ENCODE measurements around the gene PCNX3. TPM values are rescaled to one million over a fixed set of nuclear protein-coding genes. Genes with fewer than 3 reads are reported as not detected.
A peak's percentile ranks its signal among the peaks of the same experiment; 100 is the strongest.

Gene PCNX3
- total RNA-seq, 1 experiment from 2014 or later, result 50.4 TPM

- ChIA-PET RAD21 (ENCODE audit: low non-redundant PET in 1 of 2, low total read pairs in 2 of 2, uncharacterized antibody in 2 of 2, unreplicated experiment in 2 of 2) (no interaction called here), POLR2A (no interaction called here), CTCF (interaction anchor here (0.5 kb wide), 1 partner anchor 73 kb away, joined by 3 read pairs; no protein-coding TSS in a partner anchor)
- Histone ChIP-seq H3K79me2 (ENCODE audit: insufficient read depth, low read length) (peaks cover 73% of the 10 kb centered on the region), H2AFZ (ENCODE audit: low read depth, low read length, poor library complexity, severe bottlenecking) (no peak overlapping the region), H4K20me1 (ENCODE audit: insufficient read depth) (no peaks in the 10 kb centered on the region), H3K27me3 (ENCODE audit: insufficient read depth, low read length) (no peaks in the 10 kb centered on the region), H3K4me2 (ENCODE audit: low read length) (peak overlapping the region; percentile 67), H3K4me1 (ENCODE audit: control insufficient read depth in 1 of 2, insufficient read depth in 2 of 2, low read length in 2 of 2) (peaks cover 10 to 56% of the 10 kb centered on the region in 2 experiments), H3K4me3 (replicated peaks in 1 of 2; ENCODE audit: low read depth in 1 of 2, low read length in 2 of 2) (peak overlapping the region; percentile 64 to 98), H3K9me2 (ENCODE audit: insufficient read depth) (no peaks in the 10 kb centered on the region), H3K9me3 (ENCODE audit: control insufficient read depth in 1 of 2, insufficient read depth in 1 of 2, low read depth in 1 of 2, low read length in 2 of 2) (no peaks in the 10 kb centered on the region), H3K36me3 (ENCODE audit: control insufficient read depth in 1 of 2, insufficient read depth in 2 of 2, low read length in 2 of 2) (peaks cover 7 to 17% of the 10 kb centered on the region in 2 experiments; a peak in 2 of 4 replicates), H3K9ac (ENCODE audit: low read length) (peak overlapping the region; percentile 84), H3K27ac (ENCODE audit: low read depth, low read length) (peak overlapping the region; percentile 78)
- no peak for DNase-seq (ENCODE audit: low read depth, low spot score)
- TF ChIP-seq POLR2AphosphoS5 (IDR thresholded peaks at IDR 0.05; ENCODE audit: low read depth, low read length), result no peak
- no peak for TF ChIP-seq EZH2phosphoT487 (IDR thresholded peaks at IDR 0.05; ENCODE audit: borderline replicate concordance)
- TF ChIP-seq, protein P1, sequence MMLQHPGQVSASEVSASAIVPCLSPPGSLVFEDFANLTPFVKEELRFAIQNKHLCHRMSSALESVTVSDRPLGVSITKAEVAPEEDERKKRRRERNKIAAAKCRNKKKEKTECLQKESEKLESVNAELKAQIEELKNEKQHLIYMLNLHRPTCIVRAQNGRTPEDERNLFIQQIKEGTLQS (IDR thresholded peaks at IDR 0.05), result no peak
- no peak for TF ChIP-seq ZNF274 (IDR thresholded peaks at IDR 0.05; ENCODE audit: low read depth, low read length)
- ATAC-seq, result no peak; the same call in 1 of the 2 replicates
- TSS peak; percentile 69 for BruUV-seq (replicated peaks)
- intact Hi-C loops (cut with micrococcal nuclease), result no loop called here
Observed at GRCh38 chr11:65613091-65613928, 2.3 kb upstream of the PCNX3 start.

DNA sequence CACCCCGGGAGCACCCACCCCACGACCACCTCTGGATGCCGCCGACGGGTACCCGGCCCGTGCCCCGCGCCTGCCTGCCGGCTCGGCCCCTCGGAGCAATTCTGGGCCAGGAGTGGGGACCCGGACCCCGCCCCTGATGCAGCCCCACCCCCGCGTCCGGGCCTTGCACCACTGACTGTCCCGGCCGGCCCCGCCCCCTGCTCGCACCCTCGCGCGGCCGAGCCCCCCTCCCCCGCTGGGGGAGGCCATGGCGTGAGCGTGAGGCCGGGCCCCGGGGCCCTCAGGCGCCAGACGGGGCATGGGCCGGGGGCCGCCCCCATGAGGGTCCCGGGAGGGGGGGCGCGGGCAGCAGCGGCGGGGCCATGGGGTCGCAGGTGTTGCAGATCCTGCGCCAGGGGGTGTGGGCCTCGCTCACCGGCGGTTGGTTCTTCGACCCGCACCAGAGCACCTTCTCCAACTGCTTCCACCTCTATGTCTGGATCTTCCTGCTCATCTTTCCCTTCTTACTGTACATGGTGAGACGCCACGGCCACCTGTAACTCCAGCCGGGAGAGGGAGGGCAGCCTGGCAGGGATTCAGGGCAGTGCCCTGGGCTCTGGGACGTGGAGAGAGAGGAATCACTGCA lies 486 bp downstream of the PCNX3 start:
- no peaks in the 10 kb centered on the region for H3K9me2 ChIP-seq (ENCODE audit: insufficient read depth)
- CTCF ChIA-PET, result interaction anchor here (1.0 to 1.5 kb wide), 8 partner anchors 10 to 269 kb away, joined by 3 to 15 read pairs (median 6); partner anchors contain the start of genes FAM89B, MUS81 and SIPA1
- H3K4me1 ChIP-seq (ENCODE audit: control insufficient read depth in 1 of 2, insufficient read depth in 2 of 2, low read length in 2 of 2), result peaks cover 10 to 37% of the 10 kb centered on the region in 2 experiments
- RAD21 ChIA-PET (ENCODE audit: low non-redundant PET in 1 of 2, low total read pairs in 2 of 2, uncharacterized antibody in 2 of 2, unreplicated experiment in 2 of 2), result interaction anchor here in 1 of 2 experiments (1.2 kb wide), 1 partner anchor 96 kb away, joined by 3 read pairs; the partner anchor contains the start of gene KAT5
- H3K4me2 ChIP-seq (ENCODE audit: low read length), result peak overlapping the region; percentile 90
- BruUV-seq (replicated peaks), result no TSS peak
- H3K79me2 ChIP-seq (ENCODE audit: insufficient read depth, low read length), result peaks cover 68% of the 10 kb centered on the region
- peak overlapping the region; percentile 86 for H3K27ac ChIP-seq (ENCODE audit: low read depth, low read length)
- no peaks in the 10 kb centered on the region for H4K20me1 ChIP-seq (ENCODE audit: insufficient read depth)
- peak overlapping the region; percentile 85 for H3K9ac ChIP-seq (ENCODE audit: low read length)
- H3K4me3 ChIP-seq (replicated peaks in 1 of 2; ENCODE audit: low read depth in 1 of 2, low read length in 2 of 2), result peak overlapping the region; percentile 73 to 86
- H3K36me3 ChIP-seq (ENCODE audit: control insufficient read depth in 1 of 2, insufficient read depth in 2 of 2, low read length in 2 of 2), result peaks cover 19 to 27% of the 10 kb centered on the region in 2 experiments; a peak in 3 of 4 replicates
- POLR2A ChIA-PET, result interaction anchor here (0.7 to 1.8 kb wide), 14 partner anchors 9 to 275 kb away, joined by 3 to 11 read pairs (median 5); partner anchors contain the start of genes CCDC85B, CFL1, NEAT1 and RELA
- intact Hi-C loops (cut with micrococcal nuclease), result loop anchor here (1.0 to 2.0 kb wide), 2 partner anchors 39 to 243 kb away; partner anchors contain the start of gene EHBP1L1
- no peaks in the 10 kb centered on the region for H3K27me3 ChIP-seq (ENCODE audit: insufficient read depth, low read length)
- TF ChIP-seq ZFX (IDR thresholded peaks at IDR 0.05) (peak; percentile 69; the same call in 1 of the 2 replicates), FOSL1 (IDR thresholded peaks at IDR 0.05; ENCODE audit: low read depth) (no peak), POLR2A (IDR thresholded peaks at IDR 0.05; ENCODE audit: borderline replicate concordance, extremely low read depth, insufficient read depth, insufficient read length) (peak; percentile 8)
- peak; percentile 24 for ATAC-seq
- no peaks in the 10 kb centered on the region for H3K9me3 ChIP-seq (ENCODE audit: control insufficient read depth in 1 of 2, insufficient read depth in 1 of 2, low read depth in 1 of 2, low read length in 2 of 2)
- H2AFZ ChIP-seq (ENCODE audit: low read depth, low read length, poor library complexity, severe bottlenecking), result no peak overlapping the region
- DNase-seq (ENCODE audit: low read depth, low spot score), result no peak

Measured in HCT116 (cell line).